HG03442 (cell line): Measurements from ENCODE around the gene C2orf72.
"Not testable (repeated sequence)": the region's sequence is repeated elsewhere in the genome, so short reads cannot be mapped to it uniquely, and the experiment has no call there.

Experiments
- ATAC-seq: cut with Tn5 transposase; IDR thresholded peaks from one replicate; pipeline ENCODE4 v1.9.1; 2021; ENCODE audit warnings: mild to moderate bottlenecking, moderate library complexity; ENCODE audit not compliant: unreplicated experiment

The C2orf72 gene

DNA sequence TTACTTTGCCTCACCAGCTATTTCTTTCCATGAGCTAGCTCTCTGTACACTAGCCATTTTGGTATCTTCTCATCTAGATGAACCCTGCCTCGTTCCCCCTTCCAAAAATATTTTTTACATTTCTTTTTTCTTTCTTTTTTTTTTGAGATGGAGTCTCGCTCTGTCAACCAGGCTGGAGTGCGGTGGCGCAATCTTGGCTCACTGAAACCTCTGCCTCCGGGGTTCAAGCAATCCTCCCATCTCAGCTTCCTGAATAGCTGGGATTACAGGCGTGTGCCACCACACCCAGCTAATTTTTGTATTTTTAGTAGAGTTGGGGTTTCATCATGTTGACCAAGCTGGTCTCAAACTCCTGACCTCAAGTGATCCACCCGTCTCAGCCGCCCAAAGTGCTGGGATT, 30.2 kb downstream of the C2orf72 start:
- not testable (repeated sequence) for ATAC-seq

- ATAC-seq, result no peak
Measured at GRCh38 chr2:231068525-231069222, 31.4 kb downstream of the C2orf72 start.

- ATAC-seq, result no peak
Measured at GRCh38 chr2:231069379-231070054, 32.2 kb downstream of the C2orf72 start.

DNA sequence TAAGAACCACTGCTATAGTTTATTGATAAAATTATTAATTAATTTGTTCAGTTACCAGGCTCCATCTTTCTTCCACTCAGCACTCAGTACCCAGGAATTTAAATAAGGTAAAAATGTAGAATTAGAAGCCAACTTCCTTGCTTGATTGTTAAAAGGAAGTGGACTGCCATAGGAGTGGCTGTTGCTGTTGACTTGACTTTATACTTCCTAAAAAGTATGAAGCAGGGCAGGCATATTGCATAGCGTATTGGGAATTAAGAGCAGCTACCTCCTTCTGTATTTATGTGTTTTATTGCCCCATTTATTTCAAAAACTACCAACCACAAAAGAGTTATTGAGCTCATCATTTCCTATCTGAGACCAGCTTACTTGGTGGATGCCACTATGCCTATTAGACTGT, 47.2 kb downstream of the C2orf72 start:
- ATAC-seq, result no peak

DNA sequence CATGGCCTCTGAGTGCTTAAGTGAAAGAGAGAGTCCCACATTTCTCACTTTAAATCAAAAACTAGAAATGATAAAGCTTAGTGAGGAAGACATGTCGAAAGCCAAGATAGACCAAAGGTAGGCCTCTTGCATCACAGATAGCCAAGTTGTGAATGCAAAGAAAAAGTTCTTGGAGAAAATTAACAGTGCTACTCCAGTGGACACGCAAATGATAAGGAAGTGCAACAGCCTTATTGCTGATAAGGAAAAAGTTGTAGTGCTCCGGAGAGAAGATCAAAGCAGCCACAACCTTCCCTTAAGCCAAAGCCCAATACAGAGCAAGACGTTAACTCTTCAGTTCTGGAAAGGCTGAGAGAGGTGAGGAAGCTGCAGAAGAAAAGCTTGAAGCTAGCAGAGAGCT, 51.4 kb downstream of the C2orf72 start:
- no peak for ATAC-seq

DNA sequence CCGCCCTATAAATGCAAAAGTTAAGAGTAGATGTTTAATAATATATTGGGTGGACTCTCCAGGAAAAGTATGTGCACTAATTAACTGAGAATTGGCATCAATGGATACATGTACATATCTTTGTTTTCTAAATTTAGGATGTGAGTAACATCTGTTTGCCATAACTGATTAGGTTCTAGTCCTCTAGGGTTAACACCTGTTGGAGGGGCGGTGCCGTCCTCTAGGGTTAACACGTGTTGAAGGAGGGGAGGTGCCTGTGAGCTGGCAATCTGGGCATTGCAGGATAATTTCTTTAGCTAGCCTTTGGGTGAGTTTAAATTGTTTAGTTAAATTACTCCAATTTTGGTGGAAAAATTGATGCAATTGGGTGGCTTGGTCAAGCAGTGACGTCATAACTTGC, 56.6 kb downstream of the C2orf72 start:
- no peak for ATAC-seq

- ATAC-seq, result no peak
Measured at GRCh38 chr2:231094736-231095346, 57.5 kb downstream of the C2orf72 start.
